Activated CD8-positive, alpha-beta memory T cell treated with anti-CD3 and anti-CD28 coated beads, Interleukin-2, amount 10 ng/mL, durations not matched to agents 7 days and 5 days (primary cell): ENCODE data around the gene DIS3L2. TPM values are rescaled to one million over a fixed set of nuclear protein-coding genes. Genes with fewer than 3 reads are reported as not detected.
"Not testable (repeated sequence)": the region's sequence is repeated elsewhere in the genome, so short reads cannot be mapped to it uniquely, and the experiment has no call there.

Experiments
- ATAC-seq: fragments of 150-1000 bp; cut with Tn5 transposase; one replicate; pipeline ENCODE4 v1.10.0; 2021; ENCODE audit warnings: moderate library complexity
- CTCF ChIA-PET: fragments of 350-600 bp; sonication (Branson Sonifier 250); formaldehyde crosslinking; loops from one replicate; lab custom pipeline; 2021; ENCODE audit warnings: antibody characterized with exemption; lab: Charles Lee
- DNase-seq: peaks from one replicate; pipeline ENCODE4 v3.0.0-alpha.2; 2020
- H3K27ac Mint-ChIP-seq: one replicate; pipeline ENCODE4 v1.8.0; 2021; ENCODE audit warnings: mild to moderate bottlenecking, mixed read lengths
- H3K27me3 Mint-ChIP-seq: one replicate; pipeline ENCODE4 v1.8.0; 2021; ENCODE audit warnings: mixed read lengths
- H3K36me3 Mint-ChIP-seq: one replicate; pipeline ENCODE4 v1.8.0; 2021; ENCODE audit warnings: mild to moderate bottlenecking, mixed read lengths
- H3K4me1 Mint-ChIP-seq: one replicate; pipeline ENCODE4 v1.8.0; 2021; ENCODE audit warnings: mixed read lengths
- H3K4me3 Mint-ChIP-seq: one replicate; pipeline ENCODE4 v1.8.0; 2021; ENCODE audit warnings: mild to moderate bottlenecking, moderate library complexity, mixed read lengths
- H3K9me3 Mint-ChIP-seq: one replicate; pipeline ENCODE4 v1.8.0; 2022; ENCODE audit warnings: low read depth, mixed read lengths
- total RNA-seq, 2 experiments: library from RNA; stranded (reverse); gene quantifications; one replicate each; pipeline ENCODE4 v1.2.3, GENCODE V29; 2021

The DIS3L2 gene
- total RNA-seq, 2 experiments from 2014 or later, result 25.4 to 39.4 TPM

DNA sequence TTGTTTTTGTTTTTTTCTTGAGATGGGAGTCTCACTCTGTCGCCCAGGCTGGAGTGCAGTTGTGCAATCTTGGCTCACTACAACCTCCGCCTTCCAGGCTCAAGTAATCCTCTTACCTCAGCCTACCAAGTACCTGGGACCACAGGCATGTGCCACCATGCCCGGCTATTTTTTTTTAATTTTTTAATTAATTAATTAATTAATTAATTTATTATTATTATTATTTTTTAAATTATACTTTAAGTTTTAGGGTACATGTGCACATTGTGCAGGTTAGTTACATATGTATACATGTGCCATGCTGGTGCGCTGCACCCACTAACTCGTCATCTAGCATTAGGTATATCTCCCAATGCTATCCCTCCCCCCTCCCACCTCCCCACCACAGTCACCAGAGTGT lies 215.1 kb downstream of the DIS3L2 start:
- CTCF ChIA-PET, H3K9me3 Mint-ChIP-seq, ATAC-seq, H3K4me3 Mint-ChIP-seq, H3K36me3 Mint-ChIP-seq, H3K4me1 Mint-ChIP-seq, DNase-seq, H3K27me3 Mint-ChIP-seq, H3K27ac Mint-ChIP-seq: not testable (repeated sequence)

DNA sequence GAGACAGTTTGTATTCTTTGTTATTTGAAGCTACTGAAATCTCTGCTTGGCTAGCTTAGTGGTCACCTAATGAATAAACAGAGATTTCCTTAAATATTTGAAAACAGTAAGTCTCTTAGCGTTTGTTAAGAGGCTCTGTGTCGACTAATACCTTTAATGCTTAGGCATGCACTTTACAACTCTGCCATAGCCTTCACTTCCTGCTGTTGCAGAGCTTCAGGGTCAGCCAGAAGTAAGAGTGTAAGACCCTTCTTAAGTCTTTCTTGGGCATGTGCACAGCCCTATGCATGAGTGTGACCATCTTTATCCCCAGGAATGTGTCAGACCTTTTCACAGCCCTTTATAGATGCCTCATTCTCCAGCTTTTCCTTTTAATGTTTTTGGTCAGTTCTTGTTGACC lies 221.8 kb downstream of the DIS3L2 start:
- H3K27ac Mint-ChIP-seq, result no peak overlapping the region
- H3K9me3 Mint-ChIP-seq, result no peaks in the 10 kb centered on the region
- no peaks in the 10 kb centered on the region for H3K27me3 Mint-ChIP-seq
- H3K4me1 Mint-ChIP-seq, result no peaks in the 10 kb centered on the region
- ATAC-seq, result no peak
- CTCF ChIA-PET, result no interaction called here
- no peaks in the 10 kb centered on the region for H3K36me3 Mint-ChIP-seq
- DNase-seq, result no peak
- H3K4me3 Mint-ChIP-seq, result no peak overlapping the region

DNA sequence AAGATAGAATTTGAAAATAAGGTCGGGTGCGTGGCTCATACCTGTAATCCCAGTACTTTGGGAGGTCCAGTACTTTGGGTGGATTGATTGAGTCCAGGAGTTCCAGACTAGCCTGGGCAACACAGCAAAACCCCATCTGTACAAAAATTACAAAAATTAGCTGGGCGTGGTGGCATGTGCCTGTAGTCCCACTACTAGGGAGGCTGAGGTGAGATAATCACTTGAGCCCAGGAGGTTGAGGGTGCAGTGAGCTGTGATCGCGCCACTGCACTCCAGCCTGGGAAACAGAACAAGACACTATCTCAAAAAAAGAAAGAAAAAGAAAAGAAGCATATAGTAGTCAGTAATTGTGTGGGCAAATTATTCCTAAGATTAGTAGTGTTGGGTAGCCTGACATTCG lies 222.8 kb downstream of the DIS3L2 start:
- Mint-ChIP-seq H3K4me3 (no peak overlapping the region), H3K36me3 (no peaks in the 10 kb centered on the region), H3K27me3 (no peaks in the 10 kb centered on the region), H3K4me1 (no peaks in the 10 kb centered on the region), H3K9me3 (no peaks in the 10 kb centered on the region), H3K27ac (no peak overlapping the region)
- DNase-seq, result no peak
- CTCF ChIA-PET, result no interaction called here
- no peak for ATAC-seq

DNA sequence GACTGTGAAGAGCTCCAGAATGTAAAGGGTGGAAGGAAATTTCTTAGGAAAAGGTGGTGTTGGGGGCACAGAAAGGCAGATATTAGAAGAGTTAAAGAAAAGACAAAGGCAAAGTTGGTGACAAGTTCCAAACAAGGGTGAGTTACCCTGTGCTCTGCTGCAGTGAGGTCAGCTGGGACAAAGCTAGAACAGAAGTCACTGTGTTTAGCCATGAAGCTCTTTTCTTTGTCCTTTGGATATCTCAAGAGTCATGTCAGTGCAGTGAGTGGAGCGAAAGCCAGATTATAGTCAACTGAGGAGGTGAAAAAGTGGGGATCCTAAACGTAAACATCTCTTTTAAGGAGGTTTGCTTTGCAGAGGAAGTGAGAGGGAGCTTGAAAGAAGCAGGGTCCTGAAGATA lies 229.3 kb downstream of the DIS3L2 start:
- CTCF ChIA-PET, result no interaction called here
- Mint-ChIP-seq H3K27ac (no peak overlapping the region), H3K36me3 (peaks cover 15% of the 10 kb centered on the region), H3K27me3 (no peaks in the 10 kb centered on the region), H3K4me3 (no peak overlapping the region), H3K9me3 (peaks cover 8% of the 10 kb centered on the region), H3K4me1 (no peaks in the 10 kb centered on the region)
- no peak for ATAC-seq
- no peak for DNase-seq

DNA sequence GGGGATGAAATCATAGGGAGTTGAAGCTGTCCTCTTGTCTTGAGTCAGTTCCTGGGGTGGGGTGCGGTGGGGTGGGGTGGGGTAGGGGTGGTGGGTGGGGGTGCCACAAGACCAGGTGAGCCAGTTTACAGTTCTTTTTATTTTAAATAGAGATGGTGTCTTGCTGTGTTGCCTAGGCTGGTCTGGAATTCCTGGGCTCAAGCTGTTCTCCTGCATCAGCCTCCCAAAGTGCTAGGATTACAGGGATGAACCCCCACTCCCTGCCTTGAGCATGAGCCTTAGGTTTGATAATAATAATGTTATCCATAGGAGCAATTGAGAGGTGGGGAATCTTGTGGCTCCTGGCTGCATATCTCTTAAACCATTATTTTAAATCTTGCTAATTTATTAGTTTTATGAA lies 234.0 kb downstream of the DIS3L2 start:
- CTCF ChIA-PET, result no interaction called here
- Mint-ChIP-seq H3K4me1 (no peaks in the 10 kb centered on the region), H3K9me3 (peaks cover 8% of the 10 kb centered on the region), H3K27me3 (no peaks in the 10 kb centered on the region), H3K27ac (no peak overlapping the region), H3K4me3 (no peak overlapping the region), H3K36me3 (peaks cover 15% of the 10 kb centered on the region)
- no peak for ATAC-seq
- no peak for DNase-seq

DNA sequence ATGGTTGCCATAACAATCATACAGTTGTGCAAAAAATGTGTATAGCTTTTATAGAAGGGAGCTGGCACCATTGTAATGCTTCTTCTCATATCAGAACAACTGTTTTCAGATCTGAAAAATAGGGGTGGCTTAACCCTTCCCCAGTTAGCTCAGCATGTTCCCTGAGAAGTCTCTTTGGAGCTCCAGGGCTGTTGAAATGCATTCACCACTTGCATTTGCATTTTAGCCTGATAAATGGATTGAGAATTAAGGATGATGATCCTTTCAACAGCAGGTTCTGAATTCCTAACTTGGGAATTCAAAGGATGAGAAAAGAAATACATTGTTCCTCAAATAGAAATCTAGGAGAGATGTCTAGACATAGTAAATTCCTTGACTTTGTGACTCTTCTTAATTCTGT lies 235.3 kb downstream of the DIS3L2 start:
- H3K27me3 Mint-ChIP-seq, result no peaks in the 10 kb centered on the region
- H3K9me3 Mint-ChIP-seq, result peaks cover 8% of the 10 kb centered on the region
- DNase-seq, result no peak
- H3K36me3 Mint-ChIP-seq, result peaks cover 19% of the 10 kb centered on the region
- no peak overlapping the region for H3K27ac Mint-ChIP-seq
- H3K4me1 Mint-ChIP-seq, result no peaks in the 10 kb centered on the region
- CTCF ChIA-PET, result no interaction called here
- ATAC-seq, result no peak
- no peak overlapping the region for H3K4me3 Mint-ChIP-seq

DNA sequence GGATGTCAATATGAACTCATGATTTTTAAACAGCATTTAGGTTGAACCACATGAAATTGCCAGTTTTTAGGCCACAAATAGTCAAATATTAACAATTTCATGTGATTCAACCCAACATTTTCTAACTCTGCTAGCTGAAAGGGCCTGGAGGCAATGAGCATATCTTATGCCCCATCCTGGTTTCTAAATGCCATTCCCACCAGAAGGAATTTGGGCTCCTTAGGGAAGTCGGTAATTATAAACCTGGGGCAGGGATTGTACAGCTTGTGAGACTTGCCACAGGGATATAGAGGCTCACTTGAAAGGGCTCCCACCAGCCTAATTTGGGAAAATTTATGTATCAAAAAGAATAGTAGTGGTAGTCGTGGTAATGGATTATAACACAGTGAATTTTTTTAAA lies 238.7 kb downstream of the DIS3L2 start:
- H3K36me3 Mint-ChIP-seq, result peaks cover 6% of the 10 kb centered on the region

DNA sequence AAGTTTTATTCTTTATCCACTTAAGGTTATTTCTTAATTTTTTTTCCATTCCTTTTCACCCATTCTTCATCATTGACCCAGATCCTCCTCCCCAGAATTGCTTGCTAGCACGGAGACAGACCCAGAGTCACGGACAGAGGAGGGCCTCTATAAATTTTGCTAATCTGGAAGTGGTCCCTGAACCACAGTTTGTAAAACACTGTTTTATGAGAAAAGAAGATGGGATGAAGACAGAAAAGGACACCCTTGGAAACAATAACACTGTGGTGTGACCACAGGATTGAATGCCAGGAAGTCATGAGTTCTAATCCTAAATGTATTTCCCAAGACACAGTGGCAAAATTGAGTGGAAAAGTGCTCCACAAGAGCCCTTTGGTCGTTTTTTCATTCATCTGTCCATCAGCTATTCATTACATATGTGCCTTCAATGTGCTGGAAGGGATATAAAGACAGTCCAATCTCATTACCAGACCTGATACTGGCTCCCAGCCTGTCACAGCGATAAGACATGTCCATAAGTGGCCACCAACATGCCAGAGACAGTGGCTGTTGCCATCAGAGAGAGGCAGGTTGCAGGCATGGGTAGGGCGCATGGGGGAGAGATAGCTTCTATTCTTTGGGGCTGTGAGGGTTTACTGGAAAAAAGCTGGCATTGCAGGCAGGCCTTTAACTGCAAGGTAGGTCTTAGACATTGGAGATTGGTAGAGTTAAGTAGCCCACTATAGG lies 241.8 kb downstream of the DIS3L2 start:
- ATAC-seq (no peak), DNase-seq (no peak)
- CTCF ChIA-PET, result interaction anchor here (0.6 kb wide), 1 partner anchor 502 kb away, joined by 3 read pairs; no protein-coding TSS in a partner anchor
- no peaks in the 10 kb centered on the region for H3K4me1 Mint-ChIP-seq
- no peak overlapping the region for H3K27ac Mint-ChIP-seq
- no peak overlapping the region for H3K4me3 Mint-ChIP-seq
- H3K36me3 Mint-ChIP-seq, result peaks cover 5% of the 10 kb centered on the region
- no peaks in the 10 kb centered on the region for H3K27me3 Mint-ChIP-seq
- no peaks in the 10 kb centered on the region for H3K9me3 Mint-ChIP-seq

More for the DNA sequence above, 238.7 kb downstream of the DIS3L2 start:
- ATAC-seq (no peak), DNase-seq (no peak)
- CTCF ChIA-PET, result no interaction called here
- Mint-ChIP-seq H3K9me3 (peaks cover under 1% of the 10 kb centered on the region), H3K4me1 (no peaks in the 10 kb centered on the region), H3K4me3 (no peak overlapping the region), H3K27me3 (no peaks in the 10 kb centered on the region), H3K27ac (no peak overlapping the region)

DNA sequence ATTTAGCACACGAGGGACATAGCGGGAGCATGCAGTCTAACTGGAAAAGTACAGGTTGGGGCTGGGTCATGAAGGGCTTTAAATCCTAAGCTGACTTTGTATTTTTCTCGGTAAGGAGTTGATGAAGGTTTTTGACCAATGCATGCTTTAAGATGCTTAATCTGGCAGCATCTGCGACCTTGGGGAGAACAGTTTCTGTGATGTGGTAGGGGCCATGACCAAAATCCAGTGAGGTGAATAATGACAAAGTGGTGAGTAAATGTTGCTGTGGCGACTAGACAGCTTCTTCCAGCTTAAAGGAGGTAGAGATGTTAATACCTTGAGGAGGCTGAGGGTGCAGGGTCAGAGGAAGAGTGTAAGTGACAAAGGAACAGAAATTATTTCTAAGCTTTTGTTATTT lies 242.4 kb downstream of the DIS3L2 start:
- ATAC-seq (no peak), DNase-seq (no peak)
- no peaks in the 10 kb centered on the region for H3K27me3 Mint-ChIP-seq
- CTCF ChIA-PET, result interaction anchor here (0.6 kb wide), 1 partner anchor 501 kb away, joined by 3 read pairs; no protein-coding TSS in a partner anchor
- H3K4me1 Mint-ChIP-seq, result no peaks in the 10 kb centered on the region
- H3K36me3 Mint-ChIP-seq, result peaks cover 5% of the 10 kb centered on the region
- H3K9me3 Mint-ChIP-seq, result no peaks in the 10 kb centered on the region
- H3K27ac Mint-ChIP-seq, result no peak overlapping the region
- no peak overlapping the region for H3K4me3 Mint-ChIP-seq

DNA sequence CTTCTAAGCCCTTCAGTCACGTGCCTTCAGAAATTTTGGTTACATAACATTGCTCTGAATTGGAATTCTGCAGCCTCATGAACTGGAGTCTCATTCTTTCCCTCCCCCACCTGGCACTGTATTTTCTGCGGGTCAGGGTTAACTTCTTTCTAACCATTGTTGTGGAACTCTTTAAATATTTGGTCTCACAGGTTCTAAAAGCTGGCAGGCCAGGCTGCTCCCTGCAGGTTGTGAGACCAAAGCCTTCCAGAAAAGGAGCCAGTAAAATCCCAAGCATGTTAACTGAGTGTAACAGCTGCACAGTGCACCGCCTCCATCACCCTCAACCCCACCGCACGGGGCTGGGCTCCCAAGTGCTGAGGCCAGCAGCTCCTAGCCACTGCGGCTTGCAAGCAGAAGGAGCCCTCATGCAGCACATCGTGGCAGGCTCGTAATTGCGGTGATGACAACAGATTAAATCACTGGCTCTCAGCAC lies 243.0 kb downstream of the DIS3L2 start:
- Mint-ChIP-seq H3K4me1 (no peaks in the 10 kb centered on the region), H3K27me3 (no peaks in the 10 kb centered on the region), H3K4me3 (no peak overlapping the region), H3K36me3 (peaks cover 5% of the 10 kb centered on the region), H3K27ac (no peak overlapping the region), H3K9me3 (no peaks in the 10 kb centered on the region)
- no peak for ATAC-seq
- CTCF ChIA-PET, result no interaction called here
- no peak for DNase-seq

DNA sequence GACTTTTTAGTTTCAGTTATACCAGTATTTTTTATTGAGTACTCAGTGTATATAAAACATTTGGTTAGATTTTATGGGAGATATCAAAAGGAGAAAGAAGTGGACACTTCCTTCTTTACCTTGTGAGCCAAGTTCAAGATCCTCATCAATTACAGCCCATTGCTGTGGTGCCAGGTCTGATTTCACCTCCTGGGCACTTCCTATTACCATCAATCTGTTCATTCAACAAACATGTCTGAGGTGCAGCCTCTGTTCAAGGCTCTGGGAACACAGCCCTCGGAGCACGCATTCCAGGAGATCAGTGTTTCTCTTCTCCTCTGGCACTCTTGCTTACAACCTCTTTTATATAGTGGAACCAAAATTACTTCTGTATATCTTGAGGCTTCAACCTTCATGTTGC lies 245.7 kb downstream of the DIS3L2 start:
- CTCF ChIA-PET, result no interaction called here
- H3K4me3 Mint-ChIP-seq, result no peak overlapping the region
- peaks cover 3% of the 10 kb centered on the region for H3K36me3 Mint-ChIP-seq
- H3K4me1 Mint-ChIP-seq, result peaks cover 6% of the 10 kb centered on the region
- no peak for ATAC-seq
- H3K27me3 Mint-ChIP-seq, result no peaks in the 10 kb centered on the region
- no peak for DNase-seq
- H3K27ac Mint-ChIP-seq, result no peak overlapping the region
- no peaks in the 10 kb centered on the region for H3K9me3 Mint-ChIP-seq

DNA sequence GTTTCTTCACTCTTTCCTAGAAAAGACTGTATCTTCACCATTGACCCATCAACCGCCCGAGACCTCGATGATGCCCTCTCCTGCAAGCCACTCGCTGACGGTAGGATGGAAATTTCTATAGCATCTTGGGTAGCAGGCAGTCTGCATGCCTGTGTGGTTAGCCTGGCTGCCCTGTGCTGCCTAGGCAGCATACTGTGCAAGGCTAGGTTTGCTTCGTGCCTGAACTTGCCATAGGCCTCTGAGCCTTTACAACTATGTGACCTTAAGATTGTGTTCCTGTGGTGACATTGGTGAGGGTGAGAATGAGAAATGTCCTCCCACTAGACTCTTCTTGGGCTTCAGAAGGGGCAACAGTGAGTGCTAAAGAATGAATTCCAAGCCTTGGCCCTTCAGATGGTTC lies 248.8 kb downstream of the DIS3L2 start:
- DNase-seq (no peak), ATAC-seq (no peak)
- Mint-ChIP-seq H3K36me3 (peaks cover 2% of the 10 kb centered on the region), H3K27me3 (no peaks in the 10 kb centered on the region), H3K9me3 (no peaks in the 10 kb centered on the region), H3K27ac (no peak overlapping the region), H3K4me3 (no peak overlapping the region), H3K4me1 (peaks cover 14% of the 10 kb centered on the region)
- CTCF ChIA-PET, result no interaction called here

DNA sequence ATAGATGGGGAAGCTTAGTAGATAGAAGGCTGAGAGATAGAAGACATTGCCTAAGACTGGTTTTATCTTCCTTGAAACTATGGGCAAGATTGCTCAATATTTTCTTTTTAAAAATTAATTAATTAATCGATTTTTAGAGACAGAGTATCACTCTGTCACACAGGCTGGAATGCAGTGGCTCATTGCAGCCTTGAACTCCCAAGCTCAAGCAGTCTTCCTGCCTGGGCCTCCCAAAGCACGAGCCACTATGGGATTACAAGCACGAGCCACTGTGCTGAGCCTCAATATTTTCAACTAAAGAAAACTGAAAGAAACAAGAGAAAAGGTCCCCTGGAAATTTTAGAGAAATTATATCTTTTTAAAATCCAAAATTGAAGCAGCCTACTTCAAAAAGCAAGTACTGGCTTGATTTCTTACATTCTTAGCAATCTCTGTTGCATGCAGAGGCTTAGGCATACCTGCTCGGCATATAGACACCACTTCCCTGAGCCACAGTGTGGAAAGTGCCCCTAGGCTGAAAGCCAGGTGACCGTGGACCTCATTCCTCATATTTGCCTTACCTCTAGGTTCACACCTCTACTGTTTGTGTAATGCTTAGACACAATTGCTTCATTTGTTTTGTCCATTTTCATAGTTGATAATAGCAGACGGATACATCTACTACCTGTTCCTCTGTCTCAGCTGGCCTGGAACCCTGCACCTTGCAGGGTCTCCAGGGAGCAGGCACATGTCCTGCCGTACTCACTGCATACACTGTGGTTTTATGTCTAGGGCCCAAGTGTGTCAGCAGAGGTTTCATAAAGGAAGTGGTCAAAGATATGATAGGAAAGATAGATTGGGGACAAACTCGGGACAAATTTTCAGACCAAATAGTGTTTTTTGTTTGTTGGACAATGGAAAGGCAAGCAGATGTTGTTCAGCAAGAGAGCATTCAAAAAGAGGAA lies 250.5 kb downstream of the DIS3L2 start:
- DNase-seq (no peak), ATAC-seq (no peak)
- peaks cover 2% of the 10 kb centered on the region for H3K36me3 Mint-ChIP-seq
- no peaks in the 10 kb centered on the region for H3K27me3 Mint-ChIP-seq
- no peaks in the 10 kb centered on the region for H3K9me3 Mint-ChIP-seq
- peaks cover 14% of the 10 kb centered on the region for H3K4me1 Mint-ChIP-seq
- H3K27ac Mint-ChIP-seq, result no peak overlapping the region
- H3K4me3 Mint-ChIP-seq, result no peak overlapping the region
- CTCF ChIA-PET, result interaction anchor here (1.0 kb wide), 1 partner anchor 286 kb away, joined by 3 read pairs; no protein-coding TSS in a partner anchor
